ENCODE results near the gene PLEKHA8. TPM values are rescaled to one million over a fixed set of nuclear protein-coding genes. Genes with fewer than 3 reads are reported as not detected.
"Not testable (repeated sequence)": the region's sequence is repeated elsewhere in the genome, so short reads cannot be mapped to it uniquely, and the experiment has no call there.

PLEKHA8 gene
- total RNA-seq, 1 donor from 2014 or later: 13.1 TPM

DNA sequence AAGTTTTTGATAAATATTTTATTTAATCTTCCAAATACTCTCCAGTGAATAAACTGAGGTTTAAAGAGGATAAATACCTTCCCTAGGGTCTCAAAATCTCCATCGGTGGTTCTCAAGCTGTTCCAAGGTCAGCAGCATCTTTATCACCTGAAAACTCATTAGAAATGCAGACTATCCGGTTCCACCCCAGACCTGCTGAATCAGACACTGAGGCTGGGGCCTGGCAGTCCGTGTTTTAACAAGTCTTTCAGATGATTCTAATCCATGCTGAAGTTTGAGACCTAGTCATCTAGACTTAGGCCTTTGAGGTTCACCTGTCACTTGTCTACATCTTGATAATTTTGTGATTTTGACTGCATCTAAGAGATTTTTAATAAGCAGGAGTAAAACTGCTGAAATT lies 37.5 kb downstream of the PLEKHA8 start:
- no peak for DNase-seq (ENCODE audit: low spot score)

- DNase-seq (ENCODE audit: low spot score): no peak
These were observed 38.5 kb downstream of the PLEKHA8 start for GRCh38 chr7:30066687-30067086.

- DNase-seq (ENCODE audit: low spot score): no peak
These were observed 39.9 kb downstream of the PLEKHA8 start for GRCh38 chr7:30068117-30068516.

GRCh38 chr7:30069096-30069867 lies 41.1 kb downstream of the PLEKHA8 start:
- DNase-seq (ENCODE audit: low spot score): no peak

GRCh38 chr7:30070052-30070451 lies 41.8 kb downstream of the PLEKHA8 start:
- no peak for DNase-seq (ENCODE audit: low spot score)

- no peak for DNase-seq (ENCODE audit: low spot score)
These were observed 44.5 kb downstream of the PLEKHA8 start for GRCh38 chr7:30072735-30073134.

DNA sequence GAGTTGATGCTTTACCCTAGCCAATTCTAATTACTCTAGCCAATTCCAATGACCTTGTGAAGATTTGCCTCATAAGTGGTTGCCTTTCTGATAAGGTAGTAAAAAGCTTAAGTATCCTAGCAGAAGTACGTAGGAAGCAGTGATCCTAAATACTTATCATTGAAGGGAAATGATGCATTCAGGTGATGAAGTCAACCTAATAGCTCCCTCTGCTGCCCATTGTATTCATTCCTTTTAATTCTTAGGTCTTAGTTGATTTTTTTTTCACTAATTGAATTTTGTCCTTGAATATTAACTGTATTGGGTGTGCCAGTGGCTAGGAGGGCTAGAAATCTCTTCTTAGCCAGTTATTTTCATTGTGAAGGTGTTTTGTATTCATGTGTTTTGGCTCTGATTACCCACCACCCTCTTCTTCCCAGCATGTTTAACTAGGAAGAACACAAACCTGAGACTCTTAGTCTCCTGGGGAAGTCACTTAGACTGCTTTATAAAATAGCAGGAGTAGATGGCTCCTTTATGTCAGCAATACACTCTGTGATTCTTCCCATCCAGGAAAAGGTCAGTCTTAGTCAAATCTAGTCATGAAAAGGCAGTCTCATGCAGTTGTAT lies 46.3 kb downstream of the PLEKHA8 start:
- no peak for DNase-seq (ENCODE audit: low spot score)

- DNase-seq (ENCODE audit: low spot score): no peak
These were observed 48.2 kb downstream of the PLEKHA8 start for GRCh38 chr7:30076411-30076810.

DNA sequence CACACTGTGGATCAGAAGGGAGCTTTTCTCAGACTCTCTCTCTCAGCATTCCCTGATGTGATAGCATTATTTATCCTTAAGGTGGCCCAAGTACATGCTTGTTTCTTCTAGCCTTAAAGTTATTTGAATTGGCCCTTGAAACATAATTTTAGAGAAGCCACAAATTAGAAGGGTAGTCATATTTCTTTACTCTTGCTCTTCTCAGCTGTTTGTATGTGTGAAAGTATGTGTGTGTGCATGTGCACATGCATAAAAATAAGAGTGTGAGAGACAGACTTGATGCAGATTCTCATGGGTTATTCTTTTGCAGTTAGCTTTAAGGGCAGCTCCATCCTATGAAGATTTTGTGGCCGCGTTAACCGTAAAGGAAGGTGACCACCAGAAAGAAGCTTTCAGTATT lies 50.1 kb downstream of the PLEKHA8 start:
- no peak for DNase-seq (ENCODE audit: low spot score)

GRCh38 chr7:30079880-30080279 lies 51.7 kb downstream of the PLEKHA8 start:
- DNase-seq (ENCODE audit: low spot score): no peak

DNA sequence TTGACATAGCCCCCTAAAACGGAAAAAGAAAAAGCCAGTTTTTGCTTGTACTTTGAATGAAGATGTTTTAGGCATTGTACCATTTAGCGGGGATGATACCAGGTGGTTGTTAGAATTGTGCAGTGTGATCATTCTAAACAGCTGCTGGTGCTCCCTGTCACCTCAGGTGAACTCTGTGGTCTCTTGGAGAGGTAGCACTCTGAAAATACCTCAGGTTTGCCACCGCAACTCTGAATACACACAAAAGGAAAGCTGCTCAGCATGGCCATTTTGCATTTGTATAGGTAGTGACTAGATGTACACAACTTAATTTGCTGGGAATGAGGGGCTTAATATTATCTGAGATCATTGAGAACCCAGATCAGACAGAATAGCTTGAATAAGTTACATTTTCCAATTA lies 52.6 kb downstream of the PLEKHA8 start:
- no peak for DNase-seq (ENCODE audit: low spot score)

DNA sequence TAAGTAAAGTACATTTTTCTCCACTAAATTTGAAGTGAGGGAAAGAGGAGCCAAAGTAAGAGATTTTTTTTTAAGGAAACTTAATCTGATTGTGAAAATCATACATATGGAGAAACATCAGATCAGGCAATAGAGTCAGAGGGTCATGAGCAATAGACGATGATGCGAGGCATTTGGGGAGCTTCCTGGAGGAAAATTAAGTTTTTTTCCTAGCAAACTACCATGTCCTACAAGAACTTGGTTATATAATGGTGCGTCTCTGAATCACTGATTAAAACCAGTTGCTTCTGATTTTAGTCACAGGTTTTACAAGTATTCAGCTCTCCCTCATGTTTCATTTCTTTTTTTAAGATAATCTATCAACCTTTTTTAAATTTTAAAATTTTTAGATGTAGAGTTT lies 54.5 kb downstream of the PLEKHA8 start:
- no peak for DNase-seq (ENCODE audit: low spot score)

- no peak for DNase-seq (ENCODE audit: low spot score)
These were observed 55.1 kb downstream of the PLEKHA8 start for GRCh38 chr7:30083334-30083733.

DNA sequence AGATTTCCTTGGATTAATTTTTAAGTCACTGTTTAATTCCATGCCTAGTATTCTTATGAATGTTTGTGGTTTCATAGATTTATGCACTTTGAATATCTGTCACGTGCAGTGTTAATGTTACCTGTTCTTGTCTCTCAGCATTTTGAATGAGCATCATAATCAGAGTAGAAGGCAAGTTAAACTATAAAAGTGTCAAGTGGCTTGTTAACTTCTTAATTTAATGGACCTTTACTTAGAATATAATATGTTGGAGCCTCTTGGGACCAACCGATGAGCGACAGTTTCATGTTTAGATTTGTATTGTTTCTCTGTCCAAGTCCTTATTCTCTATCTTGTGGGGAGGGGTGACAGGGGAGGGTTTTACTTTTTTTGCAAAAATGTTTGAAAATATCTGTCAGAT lies 56.0 kb downstream of the PLEKHA8 start:
- no peak for DNase-seq (ENCODE audit: low spot score)

DNA sequence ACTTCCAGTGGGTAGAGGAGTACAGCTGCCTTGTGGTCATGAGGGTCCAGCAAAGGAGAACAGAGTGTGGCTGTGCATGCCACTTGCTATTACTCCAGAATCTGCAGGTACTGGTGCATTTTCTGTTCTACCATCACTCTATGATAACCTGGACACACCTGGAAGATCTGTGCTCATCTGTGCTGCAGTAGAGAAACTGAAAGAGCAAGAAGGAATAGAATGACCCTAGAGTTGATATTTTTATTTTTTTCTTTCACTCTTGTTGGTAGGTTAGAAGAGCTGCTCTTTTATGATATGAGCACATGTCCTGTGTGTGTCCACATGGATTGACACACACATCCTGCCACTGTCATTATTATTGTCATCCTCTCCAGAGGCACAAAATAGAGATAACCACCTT lies 58.3 kb downstream of the PLEKHA8 start:
- no peak for DNase-seq (ENCODE audit: low spot score)

GRCh38 chr7:30087371-30087770 lies 59.2 kb downstream of the PLEKHA8 start:
- DNase-seq (ENCODE audit: low spot score): no peak

GRCh38 chr7:30088362-30088761 lies 60.1 kb downstream of the PLEKHA8 start:
- DNase-seq (ENCODE audit: low spot score): no peak

GRCh38 chr7:30090111-30090510 lies 61.9 kb downstream of the PLEKHA8 start:
- DNase-seq (ENCODE audit: low spot score): no peak

DNA sequence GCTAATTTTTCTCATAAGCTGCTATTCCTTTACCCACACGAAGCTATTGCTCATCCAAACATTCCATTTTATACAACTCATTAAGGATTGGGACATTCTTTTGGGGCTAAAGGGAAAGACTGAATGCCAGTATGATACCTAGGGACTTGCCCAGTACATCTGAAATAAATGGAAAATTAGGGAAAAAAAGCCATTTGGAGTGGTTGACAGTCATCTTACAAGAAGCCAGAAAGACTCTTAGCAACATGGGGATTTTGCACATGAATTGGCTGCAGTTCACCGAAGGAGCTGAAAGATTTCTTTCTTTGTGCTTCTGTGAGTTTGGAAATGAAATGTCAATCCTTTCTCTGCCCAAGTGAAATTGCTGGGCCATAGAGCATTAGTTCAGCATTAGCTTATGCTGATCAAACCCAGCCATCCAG lies 63.3 kb downstream of the PLEKHA8 start:
- no peak for DNase-seq (ENCODE audit: low spot score)

DNA sequence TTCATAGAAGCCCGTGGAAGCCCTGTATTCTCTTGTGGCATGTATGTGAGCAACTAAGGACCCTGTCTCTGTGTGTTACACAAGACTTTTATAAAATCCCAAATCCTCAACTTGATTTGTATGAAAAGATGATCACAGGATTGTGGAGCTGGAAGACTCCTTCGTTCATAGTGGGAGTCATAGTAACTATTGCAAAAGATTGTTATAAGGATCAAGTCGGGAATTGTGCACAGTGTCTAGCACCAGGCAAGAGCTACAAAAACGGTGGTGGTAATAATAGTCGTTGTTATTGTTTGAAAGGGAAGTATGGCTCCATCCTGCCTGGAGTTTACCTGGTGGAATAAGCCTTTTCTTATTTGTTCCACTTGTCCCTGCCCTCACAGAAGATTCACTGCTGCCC lies 63.8 kb downstream of the PLEKHA8 start:
- DNase-seq (ENCODE audit: low spot score): no peak

- no peak for DNase-seq (ENCODE audit: low spot score)
These were observed 65.3 kb downstream of the PLEKHA8 start for GRCh38 chr7:30093420-30093952.

DNA sequence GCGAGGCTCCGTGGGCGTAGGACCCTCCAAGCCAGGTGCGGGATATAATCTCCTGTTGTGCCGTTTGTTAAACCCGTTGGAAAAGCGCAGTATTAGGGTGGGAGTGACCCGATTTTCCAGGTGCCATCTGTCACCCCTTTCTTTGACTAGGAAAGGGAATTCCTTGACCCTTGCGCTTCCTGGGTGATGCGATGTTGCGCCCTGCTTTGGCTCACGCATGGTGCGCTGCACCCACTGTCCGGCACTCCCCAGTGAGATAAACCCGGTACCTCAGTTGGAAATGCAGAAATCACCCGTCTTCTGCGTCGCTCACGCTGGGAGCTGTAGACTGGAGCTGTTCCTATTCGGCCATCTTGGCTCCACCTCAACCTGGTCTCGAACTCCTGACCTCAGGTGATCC lies 70.4 kb downstream of the PLEKHA8 start:
- DNase-seq (ENCODE audit: low spot score): not testable (repeated sequence)

DNA sequence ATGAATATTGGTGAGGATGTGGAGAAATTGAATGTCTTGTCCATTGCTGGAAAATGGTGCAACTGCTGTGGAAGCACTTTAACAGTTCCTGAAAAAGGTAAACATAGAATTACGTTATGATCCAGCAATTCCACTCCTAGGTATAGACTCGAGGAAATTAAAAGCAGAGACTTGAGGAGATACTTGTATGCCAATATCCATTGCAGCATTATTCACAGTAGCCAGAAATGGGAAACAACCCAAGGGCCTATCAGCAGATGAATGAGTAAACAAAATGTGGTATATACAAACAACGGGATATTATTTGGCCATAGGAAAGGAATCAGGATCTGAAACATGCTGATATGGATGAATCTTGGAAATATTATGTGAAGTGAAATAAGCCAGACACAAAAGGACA lies 74.1 kb downstream of the PLEKHA8 start:
- no peak for DNase-seq (ENCODE audit: low spot score)
